Psoas muscle (tissue), 8 donors: Measurements from ENCODE around the gene LILRB3. TPM values are rescaled to one million over a fixed set of nuclear protein-coding genes. Genes with fewer than 3 reads are reported as not detected.
"Not testable (repeated sequence)": the region's sequence is repeated elsewhere in the genome, so short reads cannot be mapped to it uniquely, and the experiment has no call there.

Experiments used
- ATAC-seq, 4 donors: fragments of 200-7000 bp; cut with Tn5 transposase; one replicate each; pipeline ENCODE4 v1.9.1; 2020; ENCODE audit warnings: moderate library complexity in 3 of 4, mild to moderate bottlenecking in 2 of 4
- DNase-seq, 2 donors: peaks; one replicate each; pipeline ENCODE4 v3.0.0-alpha.2; 2020
- H3K27ac ChIP-seq: fragments of 200-600 bp; one replicate; pipeline ENCODE4 v1.8.0; 2022
- H3K27me3 ChIP-seq, 3 donors: fragments of 200-600 bp in 1 of 3; one replicate each; pipeline versions ENCODE4 v1.6.1 to v1.8.0; 2013 to 2022; ENCODE audit warnings: low read length in 2 of 3, mild to moderate bottlenecking in 2 of 3, moderate library complexity in 1 of 3; ENCODE audit not compliant: insufficient read depth in 3 of 3
- H3K36me3 ChIP-seq, 2 donors: fragments of 200-600 bp in 1 of 2; one replicate each; pipeline versions ENCODE4 v1.6.1 to v1.8.0; 2013 to 2022; ENCODE audit warnings: low read depth in 1 of 2, mild to moderate bottlenecking in 1 of 2, moderate library complexity in 1 of 2; ENCODE audit not compliant: insufficient read depth in 1 of 2
- H3K4me1 ChIP-seq: fragments of 200-600 bp; one replicate; pipeline ENCODE4 v1.8.0; 2022
- H3K4me3 ChIP-seq: fragments of 200-600 bp; one replicate; pipeline ENCODE4 v1.8.0; 2022; ENCODE audit warnings: mild to moderate bottlenecking
- H3K9me3 ChIP-seq: fragments of 200-600 bp; one replicate; pipeline ENCODE4 v1.8.0; 2022
- CTCF ChIP-seq: fragments of 200-600 bp; IDR thresholded peaks from one replicate; pipeline ENCODE4 v1.8.0; 2022; ENCODE audit warnings: antibody characterized with exemption
- WGBS, 3 donors: extraction: QIAGEN DNeasy Blood & Tissue Kit; methylation state at CpG; one replicate each; pipeline versions ENCODE4 v1.1.6 to v1.1.7; 2013; 5-methylcytosine and 5-hydroxymethylcytosine counted together
- intact Hi-C, 2 donors: fragments of 100-400 bp; cut with DNase I; formaldehyde crosslinking; loops; one replicate each; pipeline versions ENCODE4 v1.11.0 to v1.14.2; 2022
- polyA plus RNA-seq, 3 donors: library from polyadenylated mRNA; stranded (reverse); fragments of 200-250 nt; gene quantifications; one replicate each; pipeline ENCODE4 v1.2.3, GENCODE V29; 2013
- total RNA-seq, 4 donors: library from RNA; stranded (reverse); fragmentation: NEBNext Ultra II Directional in 2 of 4; extraction: Animal tissue kit (Norgen Biotek cat#: 25700) in 2 of 4; gene quantifications; one replicate each; pipeline versions ENCODE4 v1.2.1 to v1.2.4, GENCODE V29; 2021 to 2023
- donor health status: healthy with polysubstance abuse.
- donor health status: DM: no; HTN: no; CAD: no; lungs with moderate emphysema.
- donor health status: Bipolar disorder and iron deficiency.
- donor health status: healthy.
- donor health status: DM: yes; HTN: yes; CAD: no.
- donor health status: DM: no; HTN: no; CAD: no.
- donor health status: DM: no; HTN: no; CAD: no.
- donor health status: DM: yes; HTN: yes; CAD: no.

The LILRB3 gene
- total and polyA plus RNA-seq, 7 donors, result 0.32 to 3.8 (median 1.9) TPM

GRCh38 chr19:54186934-54187381, 35.8 kb downstream of the LILRB3 start:
- no peak for ATAC-seq
- no peaks in the 10 kb centered on the region for H3K27me3 ChIP-seq
- no peak overlapping the region for H3K4me3 ChIP-seq
- no peak for TF ChIP-seq CTCF
- DNase-seq, result peak; percentile 29 to 50
- H3K36me3 ChIP-seq, result peaks cover 0 to 8% of the 10 kb centered on the region in 2 donors
- intact Hi-C loops, result loop anchor here in 1 of 2 donors (5.0 kb wide), 1 partner anchor 665 kb away; no protein-coding TSS in a partner anchor
- peaks cover 12% of the 10 kb centered on the region for H3K4me1 ChIP-seq
- 90 to 96% (median 93%) methylated on average over 11 of the region's 11 CpGs for WGBS, 3 donors
- H3K27ac ChIP-seq, result no peak overlapping the region
- H3K9me3 ChIP-seq, result no peaks in the 10 kb centered on the region

GRCh38 chr19:54186351-54186750, 36.5 kb downstream of the LILRB3 start:
- Histone ChIP-seq H3K27me3 (no peaks in the 10 kb centered on the region), H3K9me3 (no peaks in the 10 kb centered on the region), H3K4me1 (peaks cover 8% of the 10 kb centered on the region), H3K4me3 (no peak overlapping the region), H3K36me3 (peaks cover 0 to 5% of the 10 kb centered on the region in 2 donors), H3K27ac (no peak overlapping the region)
- intact Hi-C loops, result loop anchor here in 1 of 2 donors (5.0 kb wide), 1 partner anchor 664 kb away; no protein-coding TSS in a partner anchor
- ATAC-seq, result no peak
- no peak for TF ChIP-seq CTCF
- peak in 1 of 2 donors; percentile 23 for DNase-seq
- 81 to 87% (median 83%) methylated on average over 8 of the region's 8 CpGs for WGBS, 3 donors

GRCh38 chr19:54183431-54183830, 39.4 kb downstream of the LILRB3 start:
- intact Hi-C loops, result no loop called here
- Histone ChIP-seq H3K4me3 (no peak overlapping the region), H3K9me3 (no peaks in the 10 kb centered on the region), H3K4me1 (peaks cover 4% of the 10 kb centered on the region), H3K27me3 (no peaks in the 10 kb centered on the region), H3K36me3 (peaks cover 0 to 12% of the 10 kb centered on the region in 2 donors), H3K27ac (no peak overlapping the region)
- TF ChIP-seq CTCF, result no peak
- WGBS, 3 donors, result 87 to 92% (median 88%) methylated on average over 10 to 11 of the region's 11 CpGs
- ATAC-seq, result no peak
- DNase-seq, result peak in 1 of 2 donors; percentile 44

- intact Hi-C loops, ATAC-seq, H3K36me3 ChIP-seq, H3K27ac ChIP-seq, H3K27me3 ChIP-seq, H3K4me3 ChIP-seq, H3K9me3 ChIP-seq, H3K4me1 ChIP-seq, DNase-seq: not testable (repeated sequence)
- 88 to 98% (median 96%) methylated on average over 3 of the region's 3 CpGs for WGBS, 3 donors
Observed at GRCh38 chr19:54181894-54182293, 40.9 kb downstream of the LILRB3 start.

GRCh38 chr19:54180691-54181091, 42.1 kb downstream of the LILRB3 start:
- Histone ChIP-seq H3K4me3 (no peak overlapping the region), H3K27me3 (no peaks in the 10 kb centered on the region), H3K4me1 (no peaks in the 10 kb centered on the region), H3K27ac (no peak overlapping the region), H3K9me3 (no peaks in the 10 kb centered on the region), H3K36me3 (peaks cover 0 to 7% of the 10 kb centered on the region in 2 donors)
- ATAC-seq (no peak), DNase-seq (no peak)
- 95 to 96% (median 95%) methylated on average over 36 to 37 of the region's 37 CpGs for WGBS, 3 donors
- intact Hi-C loops, result no loop called here
- TF ChIP-seq CTCF, result no peak
